ENCODE results near the gene CD34.

GRCh38 chr1:207838156-207839082 is 72.5 kb downstream of the CD34 start:
- TF ChIP-seq, protein P1, sequence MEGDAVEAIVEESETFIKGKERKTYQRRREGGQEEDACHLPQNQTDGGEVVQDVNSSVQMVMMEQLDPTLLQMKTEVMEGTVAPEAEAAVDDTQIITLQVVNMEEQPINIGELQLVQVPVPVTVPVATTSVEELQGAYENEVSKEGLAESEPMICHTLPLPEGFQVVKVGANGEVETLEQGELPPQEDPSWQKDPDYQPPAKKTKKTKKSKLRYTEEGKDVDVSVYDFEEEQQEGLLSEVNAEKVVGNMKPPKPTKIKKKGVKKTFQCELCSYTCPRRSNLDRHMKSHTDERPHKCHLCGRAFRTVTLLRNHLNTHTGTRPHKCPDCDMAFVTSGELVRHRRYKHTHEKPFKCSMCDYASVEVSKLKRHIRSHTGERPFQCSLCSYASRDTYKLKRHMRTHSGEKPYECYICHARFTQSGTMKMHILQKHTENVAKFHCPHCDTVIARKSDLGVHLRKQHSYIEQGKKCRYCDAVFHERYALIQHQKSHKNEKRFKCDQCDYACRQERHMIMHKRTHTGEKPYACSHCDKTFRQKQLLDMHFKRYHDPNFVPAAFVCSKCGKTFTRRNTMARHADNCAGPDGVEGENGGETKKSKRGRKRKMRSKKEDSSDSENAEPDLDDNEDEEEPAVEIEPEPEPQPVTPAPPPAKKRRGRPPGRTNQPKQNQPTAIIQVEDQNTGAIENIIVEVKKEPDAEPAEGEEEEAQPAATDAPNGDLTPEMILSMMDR (IDR thresholded peaks at IDR 0.05) = no peak
- no peak for TF ChIP-seq POLR2A (IDR thresholded peaks at IDR 0.05)

Data from uterus (tissue), 2 donors.